HG03060 (cell line): Measurements from ENCODE around the gene TENT4A.

ENCODE experiments used
- ATAC-seq: cut with Tn5 transposase; IDR thresholded peaks from one replicate; pipeline ENCODE4 v1.9.1; 2021; ENCODE audit warnings: low read depth, moderate number of reproducible peaks; ENCODE audit not compliant: unreplicated experiment

The TENT4A gene

GRCh38 chr5:6790346-6790865, 77.2 kb downstream of the TENT4A start:
- ATAC-seq: no peak

GRCh38 chr5:6791031-6791430, 77.8 kb downstream of the TENT4A start:
- no peak for ATAC-seq

DNA sequence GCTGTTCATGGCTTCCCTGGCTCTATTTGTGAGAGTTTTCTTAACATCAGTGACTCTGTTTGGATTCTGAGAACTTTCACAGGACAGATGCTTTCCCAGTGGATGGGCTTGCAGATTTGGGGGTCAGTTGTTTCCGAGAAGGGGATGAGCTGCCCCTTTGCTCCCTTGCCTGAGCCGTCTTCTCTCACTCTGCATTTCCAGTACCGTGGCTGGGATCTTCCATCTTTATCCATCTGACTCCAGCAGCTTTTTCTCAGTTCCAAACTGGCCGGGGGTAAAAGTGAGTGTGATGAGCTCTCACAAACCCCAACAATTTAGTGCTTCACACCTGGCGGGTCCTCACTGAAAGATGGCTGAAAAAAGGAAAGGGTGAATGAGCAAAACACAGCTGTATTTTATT, 79.1 kb downstream of the TENT4A start:
- no peak for ATAC-seq

DNA sequence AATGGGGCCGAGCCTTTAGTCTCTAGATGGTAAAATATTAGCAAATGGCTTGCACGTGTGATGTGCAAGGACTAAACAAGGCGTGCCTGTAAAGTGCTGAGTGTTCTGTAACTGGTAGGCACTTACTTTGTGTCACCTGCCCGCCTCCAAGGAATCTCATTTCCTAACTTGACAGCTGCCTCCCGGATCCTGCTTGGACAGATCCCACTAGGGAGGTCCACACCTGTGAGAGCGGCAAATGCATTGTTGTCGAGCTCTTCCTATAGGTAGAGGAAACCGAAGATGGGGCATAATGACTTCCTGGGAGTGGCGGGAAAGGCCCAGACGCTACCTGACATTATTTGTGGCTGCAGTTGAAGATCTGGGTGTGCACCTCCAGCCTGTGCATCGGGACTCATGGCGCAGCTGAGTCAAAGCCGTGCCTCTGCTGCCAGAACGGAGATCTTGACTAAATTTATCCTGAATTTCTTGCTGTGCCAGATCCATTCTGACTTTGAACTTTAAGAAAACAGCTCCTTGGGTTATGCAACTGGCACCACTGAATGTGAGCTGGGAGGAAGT, 79.8 kb downstream of the TENT4A start:
- no peak for ATAC-seq

GRCh38 chr5:6801236-6801635, 88.0 kb downstream of the TENT4A start:
- ATAC-seq: no peak

GRCh38 chr5:6803981-6804550, 90.8 kb downstream of the TENT4A start:
- no peak for ATAC-seq

GRCh38 chr5:6804766-6805501, 91.7 kb downstream of the TENT4A start:
- no peak for ATAC-seq

DNA sequence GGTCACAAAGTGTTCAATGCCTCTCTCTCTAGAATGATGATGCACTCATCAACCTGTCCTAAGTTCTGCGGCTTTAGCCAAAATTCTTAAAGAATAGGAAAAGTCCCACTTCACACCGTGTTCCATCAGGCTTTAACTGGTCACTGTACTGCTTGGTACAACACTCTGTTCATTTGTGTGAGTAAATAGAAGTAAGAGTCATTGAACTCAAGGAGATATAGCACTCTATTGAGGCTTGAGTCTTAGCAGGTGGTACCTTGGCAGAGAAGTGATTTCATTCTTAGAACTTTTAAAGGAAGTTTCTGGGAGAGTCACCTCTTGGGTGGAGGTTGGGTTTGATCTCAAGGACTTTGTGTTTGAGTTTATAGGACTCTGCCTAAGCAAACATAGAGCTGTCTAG, 92.6 kb downstream of the TENT4A start:
- ATAC-seq: no peak
